Jurkat, Clone E6-1 (cell line): ENCODE data around the gene RCBTB1.

Experiments
- DNase-seq: peaks from one replicate; pipeline ENCODE4 v3.0.0-alpha.2; 2011; ENCODE audit warnings: low read depth, low spot score
- H3K4me3 ChIP-seq: 2 replicates; pipeline ENCODE4 v1.5.1; 2011; ENCODE audit warnings: mild to moderate bottlenecking, low read length, control low read depth, moderate library complexity

The RCBTB1 gene

DNA sequence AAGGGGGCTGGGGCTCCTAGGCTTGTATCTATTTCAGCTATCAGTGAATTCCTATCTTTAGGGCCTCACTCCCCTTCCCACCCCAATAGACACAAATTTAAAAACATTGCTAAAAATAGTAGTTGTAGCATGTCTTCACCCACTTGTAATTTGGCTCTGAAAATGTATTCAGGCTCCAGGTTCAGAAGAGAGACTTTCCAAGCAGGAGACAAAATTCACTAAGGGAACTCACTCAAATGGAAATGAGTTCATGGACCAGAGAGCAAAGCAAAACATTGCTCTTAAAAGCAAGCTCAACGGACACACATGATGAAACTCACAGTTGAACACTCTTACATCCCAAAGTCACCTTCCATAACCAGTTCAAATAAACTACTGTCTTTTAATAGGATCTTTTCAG, 52.8 kb downstream of the RCBTB1 start:
- no peak for DNase-seq
- H3K4me3 ChIP-seq, result no peak overlapping the region

DNA sequence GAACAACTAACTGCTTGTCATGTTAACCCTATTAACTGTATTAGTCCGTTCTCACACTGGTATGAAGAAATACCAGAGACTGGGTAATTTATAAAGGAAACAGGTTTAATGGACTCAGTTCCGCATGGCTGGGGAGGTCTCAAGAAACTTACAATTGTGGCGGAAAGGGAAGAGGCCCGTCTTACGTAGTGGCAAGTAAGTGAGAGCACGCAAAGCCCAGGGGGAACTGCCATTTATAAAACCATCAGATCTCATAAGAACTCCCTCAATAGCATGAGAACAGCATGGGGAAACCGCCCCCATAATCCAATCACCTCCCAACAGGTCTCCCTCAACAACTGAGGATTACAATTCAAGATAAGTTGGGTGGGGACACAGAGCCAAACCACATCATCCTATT, 54.9 kb downstream of the RCBTB1 start:
- DNase-seq, result no peak
- H3K4me3 ChIP-seq, result no peak overlapping the region

DNA sequence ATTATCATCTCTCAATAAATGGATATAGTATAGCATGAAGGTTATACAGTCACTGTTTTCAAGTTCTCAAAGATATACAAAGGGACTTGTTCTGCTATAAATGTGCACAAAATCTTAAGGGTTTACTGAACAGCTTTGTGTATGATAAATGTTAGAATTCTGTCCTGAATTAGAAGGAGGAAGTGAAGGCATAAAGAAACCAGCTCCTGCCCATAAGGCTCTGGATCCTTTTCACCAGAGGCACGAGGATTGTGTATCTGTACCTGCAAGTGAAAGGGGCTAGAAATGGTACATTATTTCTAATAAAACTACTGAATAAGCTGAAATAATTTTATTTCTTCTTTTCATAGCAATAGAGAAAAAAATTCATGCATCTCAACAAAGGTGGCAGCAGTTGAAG, 57.2 kb downstream of the RCBTB1 start:
- H3K4me3 ChIP-seq, result no peak overlapping the region
- no peak for DNase-seq

DNA sequence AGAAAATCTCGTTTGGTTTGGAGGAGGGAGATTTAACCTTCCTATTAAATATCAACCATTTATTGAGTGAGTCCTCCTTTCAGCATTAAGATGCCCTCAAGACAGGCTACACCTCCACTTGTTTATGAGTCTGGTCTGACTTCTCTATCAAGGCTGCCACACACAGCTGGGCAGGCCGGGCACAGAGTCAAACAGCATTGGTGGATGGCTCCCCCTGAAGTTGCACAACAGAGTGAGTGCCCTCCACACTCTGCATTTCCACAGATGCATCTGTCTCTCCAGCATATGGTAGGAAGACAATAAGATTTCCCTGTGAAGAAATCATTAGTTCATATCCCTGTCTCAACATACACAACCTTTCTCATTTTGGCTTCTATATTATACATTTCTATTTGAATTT, 58.2 kb downstream of the RCBTB1 start:
- no peak overlapping the region for H3K4me3 ChIP-seq
- no peak for DNase-seq

DNA sequence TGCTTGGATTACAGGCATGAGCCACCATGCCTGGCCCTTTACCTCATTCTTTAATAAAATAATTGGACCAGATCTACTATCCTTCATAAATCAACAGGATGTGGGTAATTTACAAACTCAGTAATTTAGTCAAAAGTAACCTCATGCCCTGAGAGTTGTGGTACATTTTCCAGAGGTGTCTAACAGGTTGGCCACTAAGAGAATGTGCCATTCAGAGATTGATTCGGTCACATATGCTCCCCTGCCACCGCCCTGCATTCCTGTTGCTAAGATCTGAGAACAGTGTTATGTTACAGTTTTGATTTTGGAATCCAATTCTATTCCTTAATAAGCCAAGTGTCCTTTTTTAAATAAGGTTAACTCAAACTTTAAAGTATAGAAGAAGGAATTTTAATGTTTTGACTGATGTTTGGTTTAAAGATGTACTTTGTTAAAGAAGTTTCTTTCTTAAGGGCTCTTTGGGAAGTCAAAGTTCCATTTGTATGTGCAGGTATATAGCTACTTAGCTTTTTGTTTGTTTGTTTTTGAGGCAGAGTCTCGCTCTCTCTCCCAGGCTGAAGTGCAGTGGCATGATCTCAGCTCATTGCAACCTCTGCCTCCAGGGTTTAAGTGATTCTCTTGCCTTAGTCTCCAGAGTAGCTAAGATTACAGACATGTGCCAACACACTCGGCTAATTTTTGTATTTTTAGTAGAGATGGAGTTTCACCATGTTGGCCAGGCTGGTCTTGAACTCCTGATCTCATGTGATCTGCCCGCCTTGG, 60.4 kb downstream of the RCBTB1 start:
- no peak overlapping the region for H3K4me3 ChIP-seq
- no peak for DNase-seq

DNA sequence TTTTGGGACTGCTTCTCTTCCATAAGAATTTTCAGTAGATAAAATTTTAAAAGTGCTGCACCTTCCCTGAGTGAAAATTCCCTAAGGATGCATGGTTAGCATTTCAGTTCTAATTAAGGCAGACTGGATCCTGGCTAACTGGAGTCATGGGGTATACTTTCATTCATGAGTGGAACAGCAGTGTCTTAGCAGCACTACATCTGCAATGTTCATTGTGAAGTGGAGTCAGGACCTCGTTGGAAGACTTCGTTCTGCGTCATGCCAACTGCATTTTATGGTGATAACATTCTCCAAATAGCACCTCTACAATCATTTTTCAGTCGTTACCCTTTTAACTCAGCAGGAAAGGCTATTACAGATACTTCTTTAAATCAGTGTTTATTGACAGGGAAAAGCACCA, 64.1 kb downstream of the RCBTB1 start:
- no peak for DNase-seq

DNA sequence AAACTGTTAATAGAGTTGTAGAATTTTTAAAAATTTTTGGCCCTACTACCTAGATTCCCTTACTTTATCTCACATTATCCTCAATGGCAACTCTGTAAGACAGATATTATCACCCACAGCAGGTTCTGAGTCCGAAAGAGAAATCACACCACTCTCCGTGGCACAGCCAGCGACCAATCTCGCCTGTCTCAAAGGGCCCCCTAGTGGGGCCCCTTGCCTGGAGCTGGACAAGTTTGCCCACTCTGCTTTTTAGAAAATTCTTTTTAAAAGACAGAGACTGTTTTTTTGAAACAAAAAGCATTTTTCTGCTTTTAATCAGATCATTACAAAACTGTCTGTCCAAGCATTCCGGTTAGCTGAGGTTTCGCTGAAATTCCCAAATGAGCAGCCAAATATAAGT, 67.9 kb downstream of the RCBTB1 start:
- no peak for DNase-seq
- H3K4me3 ChIP-seq, result no peak overlapping the region

More for the DNA sequence above, 64.1 kb downstream of the RCBTB1 start:
- H3K4me3 ChIP-seq, result no peak overlapping the region

DNA sequence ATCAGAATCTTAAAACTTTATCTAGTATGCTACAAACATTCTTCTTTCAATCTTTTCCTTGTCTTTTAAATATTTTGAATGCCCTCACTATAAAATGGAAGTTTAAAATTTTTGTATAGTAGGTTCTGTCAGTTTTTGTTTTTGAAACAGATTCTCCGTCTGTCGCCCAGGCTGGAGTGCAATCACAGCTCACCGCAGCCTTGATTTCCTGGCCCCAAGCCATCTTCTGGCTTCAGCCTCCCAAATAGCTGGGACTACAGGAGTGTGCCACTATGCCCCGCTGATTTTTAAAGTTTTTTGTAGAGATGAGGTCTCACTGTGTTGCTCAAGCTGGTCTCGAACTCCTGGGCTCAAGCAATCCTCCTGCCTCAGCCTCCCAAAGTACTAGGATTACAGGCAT, 68.9 kb downstream of the RCBTB1 start:
- DNase-seq, result no peak

DNA sequence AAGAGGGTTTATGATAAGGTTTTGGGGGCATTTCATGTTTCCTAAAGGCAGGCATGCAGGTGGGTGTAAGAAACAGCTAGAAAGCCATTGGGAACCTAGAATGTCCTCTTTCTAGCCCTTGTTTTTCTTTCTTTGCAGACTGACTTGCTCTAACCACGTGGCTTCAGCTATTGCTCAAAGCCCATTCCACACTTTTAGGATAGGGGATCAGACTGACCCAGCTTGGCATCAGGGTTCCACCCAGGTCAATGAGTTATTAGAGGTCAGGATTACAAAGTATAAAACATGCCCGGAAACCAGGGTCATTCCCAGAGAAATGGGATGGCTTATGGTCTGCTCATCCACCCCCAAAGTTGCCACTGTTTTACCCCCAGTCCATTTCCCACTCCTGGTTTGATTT, 72.8 kb downstream of the RCBTB1 start:
- DNase-seq, result no peak
- H3K4me3 ChIP-seq, result no peak overlapping the region

More for the DNA sequence above, 68.9 kb downstream of the RCBTB1 start:
- no peak overlapping the region for H3K4me3 ChIP-seq

DNA sequence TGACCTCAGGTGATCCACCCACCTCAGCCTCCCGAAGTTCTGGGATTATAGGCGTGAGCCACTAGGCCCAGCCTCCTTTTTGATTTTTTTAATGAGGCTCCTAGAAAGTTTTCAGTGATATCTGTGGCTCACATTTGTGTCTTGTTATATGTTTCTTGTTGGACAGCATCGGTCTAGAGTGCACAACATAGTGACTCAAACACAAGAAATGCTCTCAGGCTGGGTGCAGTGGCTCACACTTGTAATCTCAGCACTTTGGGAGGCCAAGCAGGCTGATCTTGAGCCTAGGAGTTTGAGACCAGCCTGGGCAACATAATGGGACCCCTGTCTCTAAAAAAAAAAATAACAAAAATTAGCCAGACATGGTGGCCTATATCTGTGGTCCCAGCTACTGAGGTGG, 81.4 kb downstream of the RCBTB1 start:
- DNase-seq, result no peak
- H3K4me3 ChIP-seq, result no peak overlapping the region

DNA sequence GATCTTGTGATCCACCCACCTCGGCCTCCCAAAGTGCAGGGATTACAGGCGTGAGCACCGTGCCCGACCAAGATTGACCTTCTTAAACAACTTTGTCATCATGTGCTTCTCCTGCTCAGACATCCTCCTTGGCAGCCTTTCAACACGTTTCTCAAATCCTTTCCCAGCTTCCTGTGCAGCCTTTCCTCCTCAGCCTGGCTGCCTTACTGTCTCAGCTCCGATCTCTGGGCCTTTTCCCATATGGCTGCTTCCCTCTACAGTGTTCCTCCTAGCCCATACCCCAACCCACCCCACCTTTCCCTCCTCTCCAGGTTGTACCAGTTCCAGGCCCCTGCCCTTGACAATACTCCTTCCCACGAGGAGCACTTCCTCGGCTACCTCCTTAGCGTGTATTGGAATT, 82.4 kb downstream of the RCBTB1 start:
- no peak for DNase-seq
- no peak overlapping the region for H3K4me3 ChIP-seq

DNA sequence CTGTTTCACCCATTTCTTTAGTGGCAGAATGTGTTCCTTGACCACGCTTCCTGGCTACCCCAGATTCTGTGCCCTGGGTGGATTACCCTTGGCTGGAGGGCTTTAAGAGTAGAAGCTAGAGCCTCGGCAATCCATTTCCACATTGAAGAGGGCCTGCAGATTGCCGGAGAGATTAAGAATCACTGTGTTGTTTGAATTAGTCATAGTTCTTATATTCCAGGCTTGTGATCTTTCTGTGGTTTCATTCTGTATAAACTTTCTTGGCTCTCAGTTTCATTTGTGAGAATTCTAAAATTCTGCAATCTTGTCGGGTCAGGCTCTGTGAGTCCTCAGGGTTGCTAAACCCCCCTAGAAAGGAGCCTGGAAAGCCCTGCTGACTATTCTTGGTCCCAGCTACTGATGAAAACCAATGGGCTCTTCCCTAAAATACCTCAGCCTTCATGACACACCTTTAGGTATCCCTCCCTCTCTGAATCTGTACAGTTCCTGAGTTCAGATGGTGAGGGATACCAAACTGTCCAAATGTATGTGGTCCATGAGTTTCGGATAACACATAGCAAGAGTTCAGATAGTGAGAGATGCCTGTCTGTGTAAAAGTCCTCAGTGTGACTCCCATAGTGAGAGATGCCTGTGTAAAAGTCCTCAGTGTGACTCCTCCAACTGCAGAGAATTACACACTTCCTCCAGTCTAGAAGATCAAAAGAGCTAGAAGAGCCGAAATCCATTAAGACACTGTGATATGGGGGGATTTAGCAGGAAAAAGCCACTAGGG, 85.3 kb downstream of the RCBTB1 start:
- no peak for DNase-seq
- H3K4me3 ChIP-seq, result no peak overlapping the region

DNA sequence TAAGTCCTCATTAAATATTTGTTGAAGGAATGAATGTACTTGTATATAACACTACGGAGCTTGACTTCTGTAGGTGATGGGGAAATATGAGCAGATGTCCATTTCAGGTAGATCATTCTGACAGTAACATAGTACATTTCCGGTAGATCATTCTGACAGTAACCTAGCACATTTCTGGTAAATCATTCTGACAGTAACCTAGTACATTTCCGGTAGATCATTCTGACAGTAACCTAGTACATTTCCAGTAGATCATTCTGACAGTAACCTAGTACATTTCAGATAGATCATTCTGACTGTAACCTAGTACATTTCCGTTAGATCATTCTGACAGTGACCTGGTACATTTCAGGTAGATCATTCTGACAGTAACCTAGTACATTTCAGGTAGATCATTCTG, 87.2 kb downstream of the RCBTB1 start:
- no peak for DNase-seq
- H3K4me3 ChIP-seq, result no peak overlapping the region

DNA sequence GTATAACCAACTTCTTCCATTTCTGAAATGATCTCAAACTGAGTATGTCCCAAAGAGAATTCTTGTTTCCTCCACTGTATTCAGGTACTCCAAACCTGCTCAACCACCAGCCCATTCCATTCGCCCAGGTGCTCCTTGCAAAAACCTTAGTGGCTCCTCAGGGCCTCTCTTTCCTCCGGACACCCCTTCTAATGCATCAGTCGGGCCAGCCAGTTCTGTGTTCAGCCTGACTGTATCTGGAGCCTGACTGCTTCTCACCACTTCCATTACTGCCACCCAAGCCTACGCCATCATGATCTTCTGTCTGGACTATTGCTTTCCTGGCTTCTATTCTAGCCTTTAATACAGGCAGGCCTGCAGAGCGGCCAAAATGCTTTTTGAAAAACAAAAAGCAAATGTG, 88.1 kb downstream of the RCBTB1 start:
- no peak for DNase-seq
- H3K4me3 ChIP-seq, result no peak overlapping the region

DNA sequence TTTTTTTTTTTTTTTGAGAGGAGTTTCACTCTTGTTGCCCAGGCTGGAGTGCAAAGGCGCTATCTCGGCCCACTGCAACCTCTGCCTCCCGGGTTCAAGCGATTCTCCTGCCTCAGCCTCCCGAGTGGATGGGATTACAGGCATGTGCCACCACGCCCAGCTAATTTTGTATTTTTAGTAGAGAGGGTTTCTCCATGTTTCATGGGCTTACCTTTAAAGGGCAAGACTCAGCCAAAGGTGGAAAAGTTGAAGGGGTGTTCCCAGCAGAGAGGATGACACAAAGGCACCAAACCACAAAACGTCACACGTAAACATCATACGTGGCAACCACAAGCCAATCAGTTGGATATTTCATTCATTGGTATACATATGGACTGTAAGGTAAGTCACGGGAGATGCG, 88.5 kb downstream of the RCBTB1 start:
- H3K4me3 ChIP-seq, result peak overlapping the region; percentile 63
- peak; percentile 17 for DNase-seq

DNA sequence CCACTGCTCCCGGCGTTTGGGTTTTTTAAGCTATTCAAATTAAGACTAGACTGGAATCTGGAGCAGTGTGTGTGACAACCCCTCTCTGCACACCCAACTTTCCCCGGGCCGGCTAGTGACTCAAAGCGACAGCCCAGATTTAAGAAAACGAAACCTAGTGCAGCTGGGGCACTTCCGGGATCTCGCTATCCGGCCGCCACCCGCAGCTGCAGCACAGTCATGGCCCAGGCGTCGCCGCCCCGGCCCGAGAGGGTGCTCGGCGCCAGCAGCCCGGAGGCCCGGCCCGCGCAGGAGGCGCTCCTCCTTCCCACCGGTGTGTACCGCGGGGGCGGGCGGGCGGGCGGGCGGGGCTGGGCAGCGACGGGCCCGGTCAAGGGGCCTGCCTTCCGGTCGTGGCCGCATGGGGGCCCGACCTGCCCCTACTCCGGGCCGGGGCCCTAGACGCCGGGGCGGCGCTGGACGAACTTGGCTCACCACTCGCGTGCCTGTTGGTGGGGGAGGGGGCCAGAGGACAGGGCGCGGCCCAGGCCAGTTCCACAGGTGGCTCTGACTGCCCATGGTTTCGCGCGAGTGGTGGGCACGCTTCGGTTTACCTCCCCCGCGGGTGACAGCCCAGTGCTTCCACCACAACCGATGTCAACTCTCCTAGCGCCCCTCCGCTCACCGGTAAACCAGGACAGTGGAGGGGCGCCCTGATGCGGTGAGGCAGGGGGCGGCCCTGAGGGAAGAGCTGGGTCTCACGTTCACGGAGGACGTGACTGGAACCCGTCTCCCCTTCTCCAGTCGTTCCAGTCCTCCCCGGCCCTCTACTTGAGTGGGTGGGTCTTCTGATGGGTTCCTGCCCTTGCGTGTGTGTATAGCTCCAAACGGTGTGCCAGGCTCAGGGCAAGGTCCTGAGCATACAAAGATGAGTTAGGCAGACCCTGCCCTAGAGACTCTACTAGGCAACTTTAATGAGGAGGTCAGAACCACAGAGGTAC, 89.3 kb downstream of the RCBTB1 start, which contains the start of gene PHF11:
Gene PHF11 (plus strand): TSS at position 171 of the 980 bp plus-strand sequence. CDS start 49 bp downstream, at position 220.
- peak; percentile 74 for DNase-seq
- peak within 1 kb of the TSS; percentile 63 for H3K4me3 ChIP-seq

DNA sequence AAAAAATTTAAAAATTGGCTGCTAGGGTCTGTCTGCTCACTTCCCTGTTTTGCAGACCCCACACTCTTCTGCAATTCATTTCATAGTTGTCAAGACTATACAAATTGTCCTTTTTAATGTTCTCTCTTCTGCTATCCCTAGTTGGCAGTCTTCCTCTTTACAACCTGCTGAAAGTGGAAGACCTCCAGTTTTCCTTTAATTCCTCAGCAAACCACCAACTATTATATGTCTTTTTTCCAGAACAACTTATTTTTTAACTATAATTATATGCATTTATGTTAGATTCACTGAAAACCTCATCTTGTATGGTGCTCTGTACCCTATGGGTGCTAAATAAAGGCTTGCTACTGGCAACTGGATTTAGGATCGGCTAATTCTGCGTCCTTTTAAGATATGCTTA, 90.7 kb downstream of the RCBTB1 start:
- H3K4me3 ChIP-seq, result peak overlapping the region; percentile 63
- no peak for DNase-seq

DNA sequence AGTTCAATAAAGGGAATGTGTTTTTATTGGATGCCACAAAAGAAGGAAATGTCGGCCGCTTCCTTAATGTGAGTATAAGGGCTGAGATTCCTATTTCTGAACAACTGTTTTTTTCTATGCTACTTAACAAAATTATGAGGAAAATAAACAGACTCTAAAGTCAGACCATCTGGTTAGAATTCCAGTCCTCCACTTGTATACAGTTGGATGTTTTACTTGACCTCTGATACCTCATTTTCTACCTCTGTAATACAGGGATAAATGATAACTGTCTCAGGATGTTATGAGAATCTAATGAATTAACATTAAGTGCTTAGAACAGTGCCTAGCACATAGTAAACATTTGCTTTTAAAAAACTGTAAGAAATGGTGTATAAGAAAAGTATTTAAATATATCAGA, 96.8 kb downstream of the RCBTB1 start:
- DNase-seq, result no peak
- no peak overlapping the region for H3K4me3 ChIP-seq
